HS-5 (cell line): Measurements from ENCODE around the gene ALKBH6.
"Not testable (repeated sequence)": the region's sequence is repeated elsewhere in the genome, so short reads cannot be mapped to it uniquely, and the experiment has no call there.

Experiments used
- DNase-seq: peaks from one replicate; pipeline ENCODE4 v3.0.0-alpha.2; 2012; ENCODE audit warnings: low read depth

The ALKBH6 gene

DNA sequence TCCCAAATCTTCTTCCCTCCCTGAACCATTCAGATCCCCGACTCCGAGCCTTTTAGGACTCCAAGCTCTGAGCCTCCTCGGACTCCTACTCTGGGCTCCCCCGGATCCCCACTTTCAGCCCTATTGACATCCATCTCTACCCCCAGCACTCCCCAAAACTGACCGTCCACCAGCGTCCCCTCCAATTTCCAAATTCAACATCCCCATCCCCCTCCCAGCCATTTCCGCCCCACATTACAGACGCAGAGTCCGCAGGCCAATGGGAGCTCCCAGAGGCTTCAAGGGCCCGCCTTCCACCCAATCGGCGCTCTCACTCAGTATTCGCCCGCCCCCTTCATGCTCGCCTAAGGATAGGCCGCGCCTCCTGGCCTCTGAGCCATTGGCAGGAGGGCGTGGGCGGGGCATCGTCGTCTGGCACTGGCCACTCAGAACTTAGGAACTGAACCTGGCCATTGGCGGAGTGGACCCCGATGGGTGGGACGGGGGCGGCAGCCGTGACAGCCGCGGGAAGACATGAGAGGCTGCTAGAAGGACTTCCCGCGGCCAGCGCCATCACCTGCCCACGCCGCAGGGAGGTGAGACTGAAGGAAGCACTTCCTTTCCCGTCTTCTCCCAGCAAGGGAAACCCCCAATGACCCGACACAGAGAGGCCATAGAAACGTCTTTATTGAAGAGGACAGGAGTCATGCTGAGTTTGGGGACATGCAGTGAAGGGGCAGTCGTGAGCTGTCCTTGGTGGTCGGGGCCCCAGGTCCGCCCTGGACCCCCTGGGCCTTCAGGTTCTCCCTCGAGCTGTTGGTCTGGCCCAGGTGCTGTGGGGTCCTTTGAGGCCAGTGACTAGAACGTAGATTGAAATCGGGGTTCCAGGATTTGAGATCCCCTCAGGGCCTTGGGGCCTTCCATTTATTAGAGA lies at the start of gene ALKBH6:
ALKBH6 (minus strand) TSS at position 202 of the 913 bp plus-strand sequence. CDS start 816 bp downstream, outside the sequence.
- peak; percentile 94 for DNase-seq

- no peak for DNase-seq
Observed at GRCh38 chr19:36061367-36061766, 47.4 kb upstream of the ALKBH6 start.

DNA sequence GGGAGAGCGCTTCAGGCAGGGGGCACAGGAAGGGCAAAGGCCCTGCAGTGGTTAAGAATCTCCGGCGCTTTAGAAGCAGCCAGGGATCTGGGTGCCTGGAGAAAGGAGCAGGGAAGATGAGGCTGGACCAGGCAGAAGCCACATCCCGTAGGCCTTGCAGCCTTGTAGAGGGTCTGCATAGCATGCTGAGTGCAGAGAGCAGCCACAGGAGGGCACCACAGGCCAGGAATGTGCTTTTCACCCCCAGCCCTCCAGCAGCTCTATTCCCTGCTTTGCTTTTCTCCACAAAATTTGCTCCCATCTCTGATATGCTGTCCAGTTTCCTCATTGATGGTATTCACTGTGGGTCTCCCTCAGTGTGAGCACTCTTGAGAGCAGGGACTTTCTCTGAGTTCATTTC lies 46.4 kb upstream of the ALKBH6 start:
- DNase-seq, result no peak

- DNase-seq, result no peak
Observed at GRCh38 chr19:36059180-36059910, 45.3 kb upstream of the ALKBH6 start.

DNA sequence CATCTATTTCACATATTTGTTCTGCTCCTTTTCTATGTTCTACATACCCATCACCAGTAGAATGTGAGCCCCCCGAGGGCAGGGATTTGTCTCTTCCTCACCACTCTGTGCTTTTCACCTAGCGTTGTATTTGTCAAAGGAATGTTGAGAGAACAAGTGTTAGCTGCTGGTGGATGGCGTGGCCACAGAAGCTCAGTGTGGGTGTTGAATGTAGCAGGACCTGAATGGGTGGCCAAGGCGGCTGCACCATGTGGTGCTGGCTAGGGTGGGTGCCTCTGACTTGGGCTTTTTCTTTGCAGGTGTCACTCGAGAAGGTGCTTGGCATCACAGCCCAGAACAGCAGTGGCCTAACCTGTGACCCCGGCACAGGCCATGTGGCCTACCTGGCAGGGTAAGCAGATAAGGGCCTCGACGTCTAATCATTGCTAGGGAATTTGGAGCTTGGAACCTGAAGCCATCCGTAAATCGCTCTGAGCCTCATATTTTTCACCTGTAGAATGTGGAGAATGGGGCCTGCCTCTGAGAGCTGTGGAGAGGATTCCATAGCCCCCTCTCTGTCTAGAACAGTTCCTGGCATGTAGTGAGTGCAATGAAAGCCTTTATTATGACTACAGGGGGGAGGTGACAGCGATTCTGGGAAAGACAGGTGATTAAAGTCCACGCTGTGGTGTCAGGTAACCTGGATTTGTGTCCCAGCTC lies 44.6 kb upstream of the ALKBH6 start:
- no peak for DNase-seq

GRCh38 chr19:36054733-36055686 lies 41.0 kb upstream of the ALKBH6 start, which contains the start of gene WDR62:
Gene WDR62, plus strand, starts transcription at chr19:36054897. Its CDS starts 75 bp downstream, at chr19:36054972.
- no peak for DNase-seq

GRCh38 chr19:36054119-36054732 lies 40.2 kb upstream of the ALKBH6 start, which contains the start of gene THAP8:
Gene THAP8, minus strand, starts transcription at chr19:36054285. Its CDS starts 68 bp downstream, at chr19:36054217.
- peak; percentile 97 for DNase-seq

DNA sequence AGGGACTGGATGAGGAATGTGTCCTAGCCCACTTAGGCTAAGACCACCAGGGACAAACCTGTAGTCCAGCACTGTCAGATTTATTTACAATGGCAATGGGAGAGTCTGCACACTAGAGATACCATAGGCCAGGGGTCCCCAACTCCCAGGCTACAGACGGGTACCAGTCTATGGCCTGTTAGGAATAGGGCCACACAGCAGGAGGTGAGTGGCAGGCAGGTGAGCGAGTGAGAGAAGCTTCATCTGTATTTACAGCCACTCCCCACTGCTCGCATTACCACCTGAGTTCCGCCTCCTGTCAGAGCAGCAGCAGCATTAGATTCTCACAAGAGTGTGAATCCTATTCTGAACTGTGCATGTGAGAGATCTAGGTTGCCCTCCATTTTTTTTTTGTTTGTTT lies 37.6 kb upstream of the ALKBH6 start:
- DNase-seq, result no peak

DNA sequence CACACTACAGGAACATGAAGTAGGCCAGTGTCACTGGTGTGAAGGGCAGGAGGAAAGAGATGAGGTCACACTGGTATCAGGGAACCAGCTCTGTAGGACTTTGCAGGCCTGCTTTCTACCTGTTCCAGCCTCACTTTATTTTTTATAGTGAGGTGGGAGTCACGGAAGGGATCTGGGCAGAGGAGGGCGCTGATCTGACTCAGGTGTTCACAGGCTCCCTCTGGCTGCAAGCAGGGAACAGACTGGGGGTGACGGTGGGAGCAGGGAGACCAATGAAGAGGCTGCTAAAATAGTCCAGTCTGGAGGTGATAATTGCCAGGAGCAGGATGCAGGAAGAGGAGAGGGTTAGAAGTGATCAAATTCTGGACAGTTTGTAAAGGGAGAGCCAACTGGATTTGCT lies 37.2 kb upstream of the ALKBH6 start:
- DNase-seq, result no peak

GRCh38 chr19:36049080-36049698 lies 35.2 kb upstream of the ALKBH6 start:
- DNase-seq, result no peak

- no peak for DNase-seq
Observed at GRCh38 chr19:36047835-36048234, 33.8 kb upstream of the ALKBH6 start.

GRCh38 chr19:36046443-36047050 lies 32.5 kb upstream of the ALKBH6 start:
- no peak for DNase-seq

GRCh38 chr19:36043952-36044351 lies 29.9 kb upstream of the ALKBH6 start:
- DNase-seq, result no peak

GRCh38 chr19:36041831-36042230 lies 27.8 kb upstream of the ALKBH6 start:
- DNase-seq, result peak; percentile 67

GRCh38 chr19:36041092-36041491 lies 27.1 kb upstream of the ALKBH6 start:
- not testable (repeated sequence) for DNase-seq

DNA sequence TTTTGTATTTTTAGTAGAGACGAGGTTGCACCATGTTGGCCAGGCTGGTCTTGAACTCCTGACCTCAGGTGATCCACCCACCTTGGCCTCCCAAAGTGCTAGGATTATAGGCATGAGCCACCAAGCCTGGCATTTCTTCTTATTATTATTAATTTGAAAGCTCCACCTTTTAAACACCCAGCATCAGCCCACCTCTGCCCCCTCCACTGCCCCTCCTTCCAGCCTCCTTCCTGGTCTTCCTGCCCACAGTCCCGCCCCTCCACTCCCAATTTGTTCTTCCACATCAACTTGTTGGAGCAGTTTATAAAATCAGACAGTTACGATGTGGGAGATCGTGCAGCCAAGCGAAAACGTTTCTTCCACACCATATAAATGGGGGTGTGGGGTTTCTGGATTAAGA lies 26.5 kb upstream of the ALKBH6 start:
- no peak for DNase-seq

- DNase-seq, result no peak
Observed at GRCh38 chr19:36032251-36033104, 18.5 kb upstream of the ALKBH6 start, which contains the start of gene CLIP3. Gene CLIP3, minus strand, starts transcription at chr19:36032873. Its CDS starts 516 bp downstream, at chr19:36032357.

DNA sequence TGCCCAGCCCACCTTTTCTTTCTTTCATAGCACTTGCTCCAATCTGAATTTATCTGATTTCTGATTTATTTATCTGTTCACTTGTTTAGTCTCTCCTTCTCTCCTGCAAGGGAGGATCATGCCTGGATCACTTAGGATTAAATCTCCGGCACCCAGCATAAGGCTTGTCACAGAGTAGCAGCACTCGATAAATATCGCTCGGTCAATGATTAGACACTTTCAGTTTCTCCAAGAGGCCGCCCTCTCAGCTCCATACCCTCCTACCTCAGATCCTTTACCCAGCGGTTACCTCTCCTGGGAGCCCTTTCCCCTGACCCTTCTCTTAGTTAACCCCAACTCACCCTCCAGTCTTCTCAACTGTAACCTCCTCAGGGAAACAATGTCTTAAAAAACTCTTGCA lies 17.3 kb upstream of the ALKBH6 start:
- DNase-seq, result no peak
